ENCODE data around the gene NT5DC4.
"Not testable (repeated sequence)": the region's sequence is repeated elsewhere in the genome, so short reads cannot be mapped to it uniquely, and the experiment has no call there.

NT5DC4 gene

DNA sequence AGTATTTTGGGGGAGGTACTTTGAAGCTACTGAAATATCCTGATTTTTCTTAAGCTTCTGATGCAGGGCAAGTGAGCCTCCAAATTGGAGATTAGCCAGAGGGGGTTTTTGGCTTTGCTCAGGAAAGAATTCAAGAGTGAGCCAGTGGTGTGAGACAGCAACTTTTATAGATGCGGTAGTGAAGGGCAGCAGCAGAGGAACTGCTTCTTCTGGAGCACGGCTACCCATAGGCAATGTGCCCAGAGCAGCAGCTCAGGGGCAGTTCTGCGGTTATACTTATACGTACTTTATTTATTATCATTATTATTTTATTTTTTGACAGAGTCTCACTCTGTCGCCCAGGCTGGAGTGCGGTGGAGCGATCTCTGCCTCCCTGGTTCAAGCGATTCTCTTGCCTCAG is 19.8 kb upstream of the NT5DC4 start:
- peak in 1 of 2 donors; percentile 46 for DNase-seq

DNA sequence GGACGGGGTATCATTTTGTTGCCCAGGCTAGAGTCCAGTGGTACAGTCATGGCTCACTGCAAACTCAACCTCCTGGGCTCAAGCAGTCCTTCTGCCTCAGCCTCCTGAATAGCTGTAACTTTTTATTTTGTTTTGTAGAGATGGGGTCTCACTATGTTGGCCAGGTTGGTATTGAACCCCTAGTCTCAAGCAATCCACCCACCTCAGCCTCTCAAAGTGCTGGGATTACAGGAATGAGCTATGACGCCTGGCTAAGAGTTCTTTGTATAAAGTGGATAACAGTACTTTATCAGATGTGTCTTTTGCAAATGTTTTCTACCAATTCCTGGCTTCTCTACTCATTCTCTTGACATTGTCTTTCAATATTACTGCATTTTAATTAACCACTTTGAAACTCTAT is 17.1 kb upstream of the NT5DC4 start:
- DNase-seq = no peak

DNA sequence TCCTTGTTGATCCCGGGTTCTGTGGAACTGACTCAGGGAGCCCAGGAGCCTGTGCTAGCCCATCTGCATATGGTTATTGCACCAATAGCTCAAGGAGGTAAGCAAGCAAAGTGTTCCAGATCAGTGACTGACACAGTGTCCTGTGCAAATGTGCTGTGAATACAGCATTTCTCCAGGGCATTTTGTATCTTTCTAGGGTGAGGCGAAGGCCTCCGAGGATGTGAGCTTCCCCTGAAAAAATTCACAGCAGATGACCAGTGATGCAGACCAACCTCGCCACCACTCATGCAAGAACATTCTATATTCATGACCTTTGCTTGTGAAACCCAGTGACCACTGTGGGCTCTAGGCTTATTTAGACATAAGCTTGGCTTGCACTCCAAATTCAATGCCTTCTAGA is 15.2 kb upstream of the NT5DC4 start:
- DNase-seq = no peak

DNA sequence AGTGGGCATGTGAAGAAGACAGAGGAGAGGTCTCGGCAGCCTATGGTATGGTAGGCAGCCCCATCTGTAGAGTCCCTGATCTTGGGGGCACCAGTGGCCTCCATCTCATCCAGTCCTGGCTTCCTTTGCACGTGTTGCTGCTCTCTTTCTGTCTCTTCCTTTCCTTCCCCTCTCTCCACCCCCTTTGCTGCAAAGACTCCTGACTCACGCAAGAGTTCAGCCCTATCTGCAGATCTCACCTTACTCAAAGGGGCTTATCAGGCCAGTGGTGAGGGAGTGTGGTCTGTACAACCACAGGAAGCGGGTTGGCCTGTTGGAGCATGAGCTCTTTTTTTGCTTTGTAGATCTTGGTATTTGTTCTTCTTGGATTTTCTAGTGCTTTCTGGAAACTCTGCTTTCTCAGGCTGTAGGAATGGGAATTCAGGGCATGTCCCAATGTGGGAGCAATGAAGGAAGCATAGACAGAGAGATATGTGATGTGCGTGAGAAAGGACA is 14.6 kb upstream of the NT5DC4 start:
- peak; percentile 30 to 49 for DNase-seq

DNA sequence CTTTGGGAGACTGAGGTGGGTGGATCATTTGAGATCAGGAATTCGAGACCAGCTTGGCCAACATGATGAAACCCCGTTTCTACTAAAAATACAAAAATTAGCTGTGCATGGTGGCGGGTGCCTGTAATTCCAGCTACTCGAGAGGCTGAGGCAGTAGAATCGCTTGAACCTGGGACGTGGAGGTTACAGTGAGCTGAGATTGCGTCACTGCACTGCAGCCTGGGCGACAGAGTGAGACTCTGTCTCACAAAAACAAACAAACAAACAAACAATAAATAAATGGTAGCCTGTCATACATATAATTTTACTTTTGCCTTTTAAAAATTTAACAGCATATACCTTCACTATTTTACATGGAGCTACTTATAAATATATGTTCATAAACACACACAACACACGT is 13.9 kb upstream of the NT5DC4 start:
- DNase-seq = not testable (repeated sequence)

DNA sequence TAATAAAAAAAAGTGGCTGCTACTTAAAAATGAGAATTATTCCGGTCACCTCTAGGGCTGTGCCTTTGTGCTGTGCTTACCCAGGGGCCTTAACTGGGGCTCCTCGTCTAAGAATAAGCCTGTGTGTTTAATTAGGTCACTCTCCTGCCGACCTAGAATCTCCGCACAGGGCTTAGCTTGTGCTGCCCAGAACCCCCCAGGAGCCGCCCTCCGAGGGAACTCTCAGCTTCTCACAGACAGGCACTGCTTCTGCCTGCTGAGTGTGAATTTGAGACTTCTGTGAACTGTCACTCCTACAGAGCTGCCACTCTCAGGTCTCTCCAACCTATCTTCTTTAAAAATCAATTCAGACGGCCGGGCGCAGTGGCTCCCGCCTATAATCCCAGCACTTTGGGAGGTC is 11.9 kb upstream of the NT5DC4 start:
- DNase-seq = no peak

DNA sequence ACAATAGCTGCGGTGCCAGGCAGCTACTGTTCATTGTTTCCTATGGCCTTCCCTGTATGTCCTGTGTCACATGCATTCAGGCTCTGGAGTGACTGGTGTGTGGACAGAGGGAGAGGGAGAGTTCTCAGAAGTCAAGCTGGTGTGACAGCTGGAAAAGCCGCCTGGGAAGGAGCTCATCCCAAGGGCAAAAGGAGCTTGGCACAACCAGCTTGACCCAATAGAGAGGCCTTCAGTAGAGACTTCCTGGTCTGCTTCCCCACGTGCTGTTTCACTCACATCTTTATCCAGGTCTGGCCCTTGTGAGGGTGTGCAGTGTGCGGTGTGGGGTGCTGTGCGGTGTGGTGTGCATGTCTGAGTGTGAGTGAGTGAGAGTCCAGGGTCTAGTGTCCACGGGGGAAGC is 11.1 kb upstream of the NT5DC4 start:
- no peak for DNase-seq

DNA sequence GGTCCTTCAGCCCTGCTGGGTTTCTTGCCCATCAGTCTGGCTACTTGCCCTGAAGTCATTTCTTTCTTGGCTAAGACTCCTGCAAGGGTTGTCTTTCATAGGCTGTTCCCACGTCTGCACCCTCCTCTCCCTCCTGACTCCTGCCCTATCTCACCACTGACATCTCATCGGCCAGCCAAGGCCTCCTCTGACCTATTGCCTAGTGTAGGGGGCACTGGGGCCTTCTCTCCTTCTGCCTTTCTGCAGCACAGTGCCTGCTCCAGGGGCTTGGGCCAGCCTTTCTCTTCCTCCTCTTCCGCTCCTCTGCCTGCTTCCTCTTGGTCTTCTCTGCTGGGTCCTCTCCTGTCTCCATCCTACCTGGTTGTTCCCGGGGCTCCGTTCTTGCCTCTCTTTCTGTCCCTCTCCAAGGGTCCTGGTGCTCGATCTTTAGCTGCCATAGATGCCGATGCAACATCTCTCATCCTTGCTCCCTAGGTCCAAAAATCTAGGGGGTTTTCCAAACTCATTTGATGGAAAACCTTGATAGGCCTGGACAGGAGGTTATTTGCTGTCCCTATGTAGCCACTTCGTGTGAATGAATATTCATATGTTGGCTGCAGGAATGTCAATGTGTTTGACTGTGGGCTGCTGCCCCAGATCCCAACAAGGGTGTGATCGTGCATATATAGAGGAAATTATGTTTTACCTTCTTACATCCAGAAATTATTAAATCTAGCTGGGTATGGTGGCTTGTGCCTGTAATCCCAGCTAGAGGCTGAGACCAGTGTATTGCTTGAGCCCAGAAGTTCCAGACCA is 9.7 kb upstream of the NT5DC4 start:
- no peak for DNase-seq

DNA sequence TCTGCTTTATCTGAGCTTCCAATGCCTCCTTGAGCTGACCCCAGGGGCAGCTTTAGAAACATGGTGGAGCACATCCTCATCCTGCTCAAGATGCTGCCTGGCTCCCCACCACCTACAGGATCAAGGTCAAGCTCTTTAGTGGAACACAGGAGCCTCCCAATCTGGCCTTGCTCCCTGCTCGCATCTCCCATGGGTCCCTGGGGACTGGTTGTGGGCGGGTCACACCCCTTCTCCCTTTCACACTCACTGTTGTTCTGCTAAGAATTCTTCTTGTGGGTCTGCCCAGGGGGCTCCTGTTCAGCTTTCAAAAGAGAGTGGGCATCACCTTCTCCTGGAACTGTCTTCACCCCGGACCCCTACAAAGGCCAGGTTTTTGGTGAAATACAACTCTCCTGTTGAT is 8.4 kb upstream of the NT5DC4 start:
- no peak for DNase-seq

DNA sequence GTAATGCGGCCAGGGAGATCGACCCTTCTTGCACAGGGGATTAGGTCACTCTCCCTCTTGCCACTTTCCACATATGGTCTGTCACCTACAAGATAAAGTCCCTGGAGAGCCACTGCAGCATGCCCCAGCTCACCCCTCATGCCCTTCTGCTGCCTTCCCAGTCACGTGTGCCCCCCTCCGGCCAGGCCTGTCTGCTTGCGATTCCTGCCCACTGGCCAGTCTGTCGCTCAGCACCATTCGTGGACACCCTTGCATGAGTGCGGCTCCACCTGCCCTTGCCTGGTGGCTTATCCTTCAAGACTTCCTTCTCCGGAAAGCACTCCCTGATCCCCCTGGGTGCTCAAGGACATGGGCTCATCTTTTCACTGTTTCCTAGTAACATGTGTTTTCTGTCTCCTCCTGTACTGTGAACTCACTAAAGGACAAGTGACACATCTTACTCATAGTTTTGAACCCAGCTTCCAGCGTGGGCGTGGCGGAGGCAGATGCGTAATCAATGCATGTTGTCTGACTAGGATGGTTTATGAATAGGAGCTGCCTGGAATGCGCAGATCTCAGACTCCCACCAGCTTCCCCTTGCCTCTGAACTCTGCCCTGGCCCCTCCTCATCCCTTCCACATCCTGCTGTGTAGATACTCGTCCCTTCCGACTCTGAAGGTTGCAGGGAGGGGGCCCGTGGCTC is 7.8 kb upstream of the NT5DC4 start:
- no peak for DNase-seq

DNA sequence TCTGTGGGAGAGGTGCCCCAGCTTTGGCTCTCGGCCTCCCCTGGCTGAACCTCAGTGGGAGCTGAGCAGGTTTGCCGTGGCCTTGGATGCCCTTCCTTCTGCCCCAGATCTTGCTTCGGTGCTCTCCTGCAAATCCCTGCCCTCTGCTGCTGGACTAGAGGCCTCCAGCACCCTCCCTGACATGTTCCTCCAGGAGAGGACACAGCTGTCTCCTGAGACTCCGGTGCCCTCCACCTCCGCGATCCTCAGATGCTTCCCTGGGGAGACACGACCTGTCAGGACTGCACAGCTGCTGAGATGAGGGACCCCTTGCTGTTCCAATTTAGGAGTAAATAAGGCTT is 7.3 kb upstream of the NT5DC4 start:
- DNase-seq = no peak

DNA sequence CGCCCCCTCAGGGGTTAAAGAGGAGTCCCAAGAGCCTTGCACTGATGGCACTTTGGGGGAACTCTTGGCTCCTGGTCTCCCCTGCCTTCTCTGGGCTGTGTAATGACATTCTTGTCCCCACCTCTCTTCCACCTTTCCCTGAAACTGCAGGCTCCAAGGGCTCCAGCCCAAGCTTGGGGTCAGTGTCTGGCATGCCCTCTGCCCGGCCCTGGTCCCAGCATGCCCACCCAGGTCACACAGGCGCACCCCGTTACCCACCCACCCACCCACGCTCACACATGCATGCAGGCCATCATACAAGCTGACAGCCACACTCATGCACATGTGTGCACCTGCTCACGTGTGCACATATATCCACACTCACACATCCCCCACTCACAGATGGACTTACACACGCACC is 6.9 kb upstream of the NT5DC4 start:
- DNase-seq = no peak

DNA sequence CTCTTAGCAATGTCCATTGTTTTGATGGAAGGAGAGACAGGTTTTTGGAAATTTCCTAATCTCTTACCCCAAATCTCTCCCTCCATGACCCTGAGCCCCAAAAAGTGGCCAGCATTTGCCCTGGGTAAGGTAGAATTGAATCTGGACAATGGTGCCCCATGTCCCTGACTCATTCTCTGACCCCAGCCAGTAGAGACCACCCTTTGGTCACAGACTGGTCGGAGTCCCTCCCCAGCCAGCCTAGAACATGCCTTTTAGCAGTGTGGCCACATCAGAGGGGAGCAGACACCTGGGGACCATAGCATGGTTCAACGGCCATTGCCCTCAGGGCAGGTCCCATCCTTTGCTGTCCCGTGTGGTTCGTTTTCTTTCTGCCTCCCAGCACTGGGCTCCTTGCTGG is 6.5 kb upstream of the NT5DC4 start:
- DNase-seq = no peak

DNA sequence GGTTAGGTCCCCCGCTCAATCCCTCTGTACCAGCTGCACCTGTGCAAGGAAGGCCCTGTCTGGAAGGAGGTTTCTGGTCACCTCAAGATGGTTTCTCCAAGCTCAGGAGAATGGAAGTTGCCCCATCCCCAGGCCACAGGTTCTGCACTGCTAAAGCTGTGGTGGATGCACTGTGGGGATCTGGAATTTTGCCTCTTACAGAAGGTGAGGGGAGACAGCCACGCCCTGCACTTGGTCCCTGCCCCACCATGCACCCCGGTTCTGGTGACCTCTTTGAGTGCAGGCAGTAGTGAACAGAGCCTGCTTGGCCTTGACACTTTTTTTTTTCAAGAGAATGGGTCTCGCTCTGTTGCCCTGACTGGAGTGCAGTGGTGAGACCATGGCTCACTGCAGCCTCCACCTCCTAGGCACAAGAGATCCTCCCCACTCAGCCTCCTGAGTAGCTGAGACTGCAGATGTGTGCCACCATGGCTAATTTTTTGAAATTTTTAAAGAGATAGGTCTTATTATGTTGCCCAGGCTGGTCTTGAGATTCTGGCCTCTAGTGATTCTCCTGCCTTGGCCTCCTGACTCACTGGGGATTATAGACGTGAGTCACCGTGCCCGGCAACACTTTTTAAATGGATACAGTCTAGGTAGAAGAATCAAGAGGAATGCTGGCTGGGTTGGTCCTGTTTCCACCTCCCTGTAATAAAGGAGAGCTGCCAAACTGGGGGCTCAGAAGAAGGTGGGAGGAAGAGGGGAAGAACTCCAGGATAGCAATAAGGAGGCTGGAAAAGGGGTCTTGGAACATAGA is 5.8 kb upstream of the NT5DC4 start:
- no peak for DNase-seq

DNA sequence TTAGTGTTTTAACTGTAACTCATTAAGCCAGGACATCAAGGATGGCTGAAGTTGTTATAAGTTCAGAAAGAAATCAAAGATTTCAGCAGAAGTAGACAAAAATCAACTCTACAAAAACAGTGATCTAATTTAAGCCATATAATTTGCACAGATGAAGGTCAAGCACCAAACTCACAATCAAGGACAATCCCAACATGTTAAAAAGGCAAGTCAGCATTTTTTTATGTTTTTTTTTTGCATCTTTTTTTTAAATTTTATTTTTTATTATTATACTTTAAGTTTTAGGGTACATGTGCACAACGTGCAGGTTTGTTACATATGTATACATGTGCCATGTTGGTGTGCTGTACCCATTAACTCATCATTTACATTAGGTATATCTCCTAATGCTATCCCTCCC is 4.7 kb upstream of the NT5DC4 start:
- not testable (repeated sequence) for DNase-seq

DNA sequence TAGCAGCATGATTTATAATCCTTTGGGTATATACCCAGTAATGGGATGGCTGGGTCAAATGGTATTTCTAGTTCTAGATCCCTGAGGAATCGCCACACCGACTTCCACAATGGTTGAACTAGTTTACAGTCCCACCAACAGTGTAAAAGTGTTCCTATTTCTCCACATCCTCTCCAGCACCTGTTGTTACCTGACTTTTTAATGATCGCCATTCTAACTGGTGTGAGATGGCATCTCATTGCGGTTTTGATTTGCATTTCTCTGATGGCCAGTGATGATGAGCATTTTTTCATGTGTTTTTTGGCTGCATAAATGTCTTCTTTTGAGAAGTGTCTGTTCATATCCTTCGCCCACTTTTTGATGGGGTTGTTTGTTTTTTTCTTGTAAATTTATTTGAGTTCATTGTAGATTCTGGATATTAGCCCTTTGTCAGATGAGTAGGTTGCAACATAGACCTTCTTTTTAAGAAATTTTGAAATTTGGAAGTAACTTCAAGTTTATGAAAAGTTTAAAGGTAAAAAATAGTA is 3.9 kb upstream of the NT5DC4 start:
- not testable (repeated sequence) for DNase-seq

DNA sequence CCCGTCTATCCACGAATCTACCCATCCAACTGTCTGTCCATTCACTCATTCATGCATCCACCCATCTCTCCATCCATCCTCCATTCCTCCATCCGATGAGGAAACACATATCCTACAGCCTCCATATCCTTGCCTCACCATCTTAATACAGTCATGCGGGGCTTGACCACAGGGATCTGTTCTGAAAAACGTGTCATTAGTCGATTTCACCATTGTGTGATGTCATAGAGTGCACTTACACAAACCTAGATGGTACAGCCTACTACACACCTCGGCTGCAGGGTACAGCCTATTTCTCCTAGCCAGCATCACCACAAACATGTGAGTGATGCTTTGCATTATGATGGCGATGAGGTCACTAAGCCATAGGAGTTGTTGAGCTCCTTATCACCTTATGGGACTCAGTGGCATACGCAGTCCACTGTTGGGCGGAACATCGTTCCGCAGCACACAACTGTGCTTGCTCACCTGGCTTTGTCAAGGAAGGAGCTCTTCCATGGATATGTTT is 1.9 kb upstream of the NT5DC4 start:
- no peak for DNase-seq

DNA sequence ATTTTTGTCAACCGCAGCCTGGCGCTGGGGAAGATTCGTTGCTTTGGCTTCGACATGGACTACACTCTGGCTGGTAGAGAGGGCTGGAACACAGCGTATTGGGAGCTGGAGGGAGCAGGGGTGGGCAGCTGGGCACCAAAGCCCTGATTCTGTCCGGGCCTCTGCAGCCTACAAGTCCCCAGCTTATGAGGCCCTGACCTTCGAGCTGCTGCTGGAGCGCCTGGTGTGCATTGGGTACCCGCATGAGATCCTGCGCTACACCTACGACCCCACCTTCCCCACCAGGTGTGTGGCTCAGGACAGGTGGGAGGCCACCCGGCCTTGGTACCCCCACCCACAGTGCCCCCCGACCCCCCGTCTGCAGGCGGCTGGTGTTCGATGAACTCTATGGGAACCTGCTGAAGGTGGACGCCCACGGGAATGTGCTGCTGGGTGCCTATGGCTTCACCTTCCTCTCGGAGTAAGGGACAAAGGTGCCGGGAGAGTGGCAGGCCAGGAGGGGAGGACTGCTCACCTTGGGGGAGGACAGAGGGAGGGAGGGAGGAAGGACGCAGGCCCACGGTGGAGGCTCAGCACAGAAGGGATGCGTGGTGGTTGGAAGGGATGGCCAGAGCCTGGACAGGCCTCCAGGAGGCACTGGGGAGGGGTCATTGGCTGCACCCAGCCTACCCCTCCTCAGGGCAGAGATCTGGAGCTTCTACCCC is 1.2 kb downstream of the NT5DC4 start:
- DNase-seq = no peak

DNA sequence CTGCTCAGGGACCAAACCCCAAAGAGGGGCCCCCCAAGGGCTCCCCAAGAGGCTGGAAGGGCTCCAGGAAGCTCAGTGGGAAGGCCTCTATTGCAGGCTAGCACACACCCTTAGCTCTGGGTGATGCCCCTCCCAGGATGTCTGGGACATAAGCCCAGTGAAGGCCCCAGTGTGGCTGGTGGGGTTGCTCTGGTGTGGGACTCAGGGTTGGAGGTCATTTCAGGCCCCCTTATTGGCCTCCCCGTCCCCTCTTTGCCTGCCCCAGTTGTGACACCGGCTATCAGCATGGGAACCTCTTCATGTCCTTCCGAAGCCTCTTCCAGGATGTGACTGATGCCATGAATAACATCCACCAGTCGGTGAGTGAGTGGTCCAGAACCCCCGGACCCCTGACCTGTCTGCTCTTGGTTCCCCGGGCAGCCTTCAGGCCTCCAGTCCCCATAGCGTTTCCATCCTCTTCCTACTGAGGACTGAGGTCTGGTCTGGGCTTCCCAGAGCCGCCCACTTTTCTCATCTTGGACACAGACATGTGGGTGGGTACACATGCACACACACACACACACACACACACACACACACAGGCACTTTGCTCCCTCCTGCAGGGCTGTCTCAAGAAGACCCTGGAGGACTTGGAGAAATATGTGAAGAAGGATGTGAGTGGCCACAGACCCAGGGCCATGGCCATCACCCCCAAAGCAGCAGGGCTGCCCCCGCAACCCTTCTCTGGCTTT is 2.2 kb downstream of the NT5DC4 start:
- no peak for DNase-seq

DNA sequence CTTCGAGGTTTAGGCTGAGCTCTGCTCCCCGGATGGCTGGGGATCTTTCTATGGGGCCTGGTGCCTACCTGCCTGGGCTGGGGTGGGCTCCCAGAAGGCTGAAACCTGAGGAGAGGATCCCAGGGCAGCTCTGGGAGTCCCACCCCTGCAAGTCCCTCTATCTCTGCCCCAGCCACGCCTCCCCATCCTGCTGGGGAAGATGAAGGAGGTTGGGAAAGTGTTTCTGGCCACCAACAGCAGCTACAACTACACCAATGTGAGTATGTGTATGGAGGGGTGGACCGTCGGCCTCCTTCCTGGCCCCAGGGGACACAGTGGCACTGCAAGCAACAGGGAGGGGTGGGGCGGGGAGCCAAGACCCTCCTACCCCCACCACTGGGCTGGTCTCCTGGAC is 2.7 kb downstream of the NT5DC4 start:
- no peak for DNase-seq

DNA sequence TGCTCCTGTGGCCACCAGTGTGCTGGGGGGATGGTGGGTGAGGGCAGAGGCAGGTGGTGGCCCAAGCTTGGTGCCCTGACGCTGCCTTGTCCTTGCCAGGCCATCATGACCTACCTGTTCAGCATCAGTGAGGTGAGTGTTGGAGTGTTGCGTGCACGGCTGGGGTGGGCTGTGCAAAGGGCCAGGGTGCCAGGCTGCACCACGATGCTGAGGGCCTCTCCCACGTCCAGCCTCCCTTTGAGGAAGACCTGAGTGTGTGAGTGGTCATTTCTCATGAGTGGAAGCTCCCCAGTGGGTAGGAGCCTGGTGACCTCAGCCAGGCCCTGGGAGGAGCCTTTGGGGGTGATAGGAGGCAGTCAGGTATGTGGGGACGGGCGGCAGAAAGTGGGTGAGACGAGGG is 3.2 kb downstream of the NT5DC4 start:
- DNase-seq = no peak
